MG63 (cell line): ENCODE measurements around the gene SERPINH1. TPM values are rescaled to one million over a fixed set of nuclear protein-coding genes. Genes with fewer than 3 reads are reported as not detected.
"Not testable (repeated sequence)": the region's sequence is repeated elsewhere in the genome, so short reads cannot be mapped to it uniquely, and the experiment has no call there.

Experiments
- DNase-seq: peaks from one replicate; pipeline ENCODE4 v3.0.0-alpha.2; 2020
- H3K27me3 ChIP-seq: fragments of 250-450 bp; sonication (Bioruptor Pico); 2 replicates; pipeline ENCODE4 v1.5.1; 2020; ENCODE audit warnings: mild to moderate bottlenecking, moderate library complexity
- H3K36me3 ChIP-seq: fragments of 250-450 bp; sonication (Bioruptor Pico); 2 replicates; pipeline ENCODE4 v1.5.1; 2020; ENCODE audit warnings: mild to moderate bottlenecking, moderate library complexity
- H3K4me3 ChIP-seq: fragments of 250-450 bp; sonication (Bioruptor Pico); 2 replicates; pipeline ENCODE4 v1.5.1; 2020; ENCODE audit warnings: mild to moderate bottlenecking, moderate library complexity
- H3K9me3 ChIP-seq: fragments of 250-450 bp; sonication (Bioruptor Pico); 2 replicates; pipeline ENCODE4 v1.5.1; 2020; ENCODE audit warnings: mild to moderate bottlenecking, moderate library complexity
- total RNA-seq: library from RNA; depleted of rRNA; stranded (reverse); fragments of >200 nt; shearing (Covaris generic); gene quantifications from 2 replicates; pipeline ENCODE4 v1.2.3, GENCODE V29; 2014; ENCODE audit warnings: low replicate concordance

Gene SERPINH1
- total RNA-seq, 1 experiment from 2014 or later, result 1,275 TPM

GRCh38 chr11:75578977-75579376, 16.9 kb downstream of the SERPINH1 start:
- no peaks in the 10 kb centered on the region for H3K27me3 ChIP-seq
- peaks cover 8% of the 10 kb centered on the region for H3K36me3 ChIP-seq
- no peak for DNase-seq
- no peaks in the 10 kb centered on the region for H3K9me3 ChIP-seq
- no peak overlapping the region for H3K4me3 ChIP-seq

GRCh38 chr11:75579841-75580240, 17.8 kb downstream of the SERPINH1 start:
- no peak overlapping the region for H3K4me3 ChIP-seq
- H3K27me3 ChIP-seq, result no peaks in the 10 kb centered on the region
- H3K36me3 ChIP-seq, result peaks cover 3% of the 10 kb centered on the region
- no peak for DNase-seq
- no peaks in the 10 kb centered on the region for H3K9me3 ChIP-seq

DNA sequence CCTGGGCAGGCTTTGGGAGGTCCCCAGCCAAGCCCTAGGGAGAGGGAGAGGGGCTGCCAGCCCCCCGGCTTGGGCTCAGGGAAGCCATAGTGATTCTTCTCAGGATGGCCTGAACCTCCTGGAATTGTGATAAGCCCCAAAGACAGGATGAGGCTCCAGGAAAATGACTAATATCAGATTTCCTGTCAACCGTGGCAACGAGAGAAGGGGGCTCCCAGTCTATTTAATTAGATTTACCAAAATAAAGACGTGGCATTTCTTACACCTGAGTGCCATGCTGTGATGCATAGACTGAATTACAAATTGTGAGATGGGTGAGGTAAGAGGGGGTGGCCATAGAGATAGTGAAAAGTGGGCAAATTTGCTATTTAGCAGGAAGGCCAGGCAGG, 20.4 kb downstream of the SERPINH1 start:
- Histone ChIP-seq H3K4me3 (peak overlapping the region; percentile 82), H3K36me3 (peaks cover under 1% of the 10 kb centered on the region), H3K9me3 (no peaks in the 10 kb centered on the region), H3K27me3 (no peaks in the 10 kb centered on the region)
- no peak for DNase-seq

DNA sequence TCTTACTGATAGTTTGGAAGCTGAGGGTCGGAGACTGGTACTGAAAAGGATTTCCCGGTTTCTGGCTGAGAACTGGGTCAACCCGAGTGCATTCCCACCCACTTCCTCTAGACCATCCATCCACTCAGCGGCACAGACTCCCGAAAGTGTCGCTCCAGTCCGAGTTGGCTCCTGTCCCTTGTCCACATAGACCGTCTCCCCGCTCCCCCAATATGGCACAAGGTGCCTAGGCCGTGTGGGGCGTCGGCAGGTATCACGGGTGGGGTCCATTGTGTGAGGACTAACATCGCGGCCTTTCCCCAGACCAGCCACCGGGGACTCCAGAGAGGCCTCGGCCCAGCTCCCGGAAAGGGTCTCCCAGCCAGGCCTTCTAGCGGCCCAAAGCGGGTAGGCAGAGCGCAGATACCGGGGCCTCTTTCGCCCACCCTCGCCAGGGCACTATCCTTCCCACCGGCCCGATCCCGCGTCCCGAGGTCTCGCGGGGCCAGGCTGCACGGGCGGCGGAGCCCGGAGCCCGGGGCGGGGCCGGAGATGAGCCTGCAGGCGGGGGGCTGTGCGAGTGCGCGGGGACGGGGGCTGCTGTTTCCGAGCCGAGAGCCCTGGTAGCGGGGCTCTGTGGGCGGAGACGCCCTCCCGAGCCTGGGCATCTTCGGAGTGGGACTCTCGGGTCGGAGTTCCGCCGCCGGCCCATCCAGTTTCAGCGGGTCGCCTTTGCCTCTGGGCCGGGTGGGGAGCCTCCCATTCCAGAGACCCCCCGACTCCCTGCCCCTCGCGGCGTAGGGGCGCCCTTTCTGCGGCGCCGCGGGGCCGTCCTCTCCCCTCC, 21.1 kb downstream of the SERPINH1 start:
- Histone ChIP-seq H3K27me3 (no peaks in the 10 kb centered on the region), H3K4me3 (peak overlapping the region; percentile 82), H3K9me3 (no peaks in the 10 kb centered on the region), H3K36me3 (no peaks in the 10 kb centered on the region)
- DNase-seq, result peak; percentile 84

DNA sequence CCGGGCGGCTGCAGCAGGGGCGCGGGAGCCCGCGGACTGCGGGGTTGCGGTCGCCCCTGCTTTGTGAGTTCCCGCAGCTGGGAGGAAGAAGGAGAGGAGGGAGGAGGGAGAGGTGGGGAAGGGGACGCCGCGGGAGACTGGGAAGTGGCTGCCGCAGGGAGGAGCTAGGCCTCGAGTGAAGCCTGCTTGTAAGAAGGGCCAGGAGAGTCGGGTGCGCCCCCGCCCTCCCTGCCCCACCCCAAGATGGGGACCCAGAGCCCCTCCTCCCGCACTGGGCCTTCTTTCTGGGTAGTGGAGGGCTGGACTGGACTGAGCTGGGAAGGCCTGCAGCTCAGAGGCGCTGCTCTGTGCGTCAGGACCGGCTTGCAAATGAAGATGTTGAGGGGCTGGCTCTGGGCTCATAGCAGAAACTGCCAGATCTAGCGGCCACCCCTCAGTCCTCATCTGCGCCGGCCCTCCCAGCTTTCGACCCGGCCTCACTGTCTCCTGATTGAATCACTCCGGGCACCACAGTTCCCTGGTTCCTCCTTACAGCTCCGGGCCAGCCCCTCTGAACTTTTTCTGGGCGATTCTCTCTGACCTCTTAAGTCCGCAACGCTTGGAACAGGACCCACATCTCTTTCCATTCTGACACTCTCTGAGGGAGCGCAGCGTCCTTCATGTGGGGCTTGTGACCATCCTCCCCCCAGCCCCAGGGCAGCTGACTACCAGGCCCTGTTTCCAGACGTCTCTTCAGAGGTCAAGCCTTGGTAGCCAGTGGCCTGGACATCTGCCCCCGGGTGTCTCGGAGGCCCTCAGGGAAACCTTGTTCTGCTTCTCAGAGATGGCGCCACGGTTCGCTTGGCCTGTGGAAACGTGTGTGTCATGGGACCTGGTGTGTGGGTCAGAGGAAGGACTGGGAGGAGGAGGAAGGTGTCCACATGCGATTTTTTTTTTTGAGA, 21.9 kb downstream of the SERPINH1 start:
- peak; percentile 64 for DNase-seq
- Histone ChIP-seq H3K4me3 (peak overlapping the region; percentile 82), H3K36me3 (no peaks in the 10 kb centered on the region), H3K27me3 (no peaks in the 10 kb centered on the region), H3K9me3 (no peaks in the 10 kb centered on the region)

DNA sequence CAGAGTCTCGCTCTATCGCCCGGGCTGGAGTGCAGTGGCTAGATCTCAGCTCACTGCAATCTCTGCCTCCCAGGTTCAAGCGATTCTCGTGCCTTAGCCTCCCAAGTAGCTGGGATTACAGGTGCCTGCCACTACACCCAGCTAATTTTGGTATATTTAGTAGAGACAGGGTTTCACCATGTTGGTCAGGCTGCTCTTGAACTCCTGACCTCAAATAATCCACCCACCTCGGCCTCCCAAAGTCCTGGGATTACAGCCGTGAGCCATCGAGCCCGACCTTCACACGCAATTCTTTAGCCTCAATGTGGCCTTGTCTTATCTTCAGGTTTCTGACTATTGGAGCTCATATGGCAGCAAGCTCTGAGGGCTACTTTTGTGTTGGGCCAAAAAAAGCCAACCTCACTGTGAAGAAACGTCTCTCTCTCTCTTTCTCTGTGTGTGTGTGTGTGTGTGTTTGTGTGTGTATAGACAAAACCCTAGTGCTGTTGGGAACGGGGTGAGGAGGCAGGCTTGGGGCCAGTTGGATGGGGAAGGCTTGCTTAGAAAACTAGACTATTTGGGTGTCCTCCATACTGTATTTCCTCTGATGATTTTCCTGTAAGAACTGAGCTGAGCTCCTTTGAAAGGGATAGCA, 22.7 kb downstream of the SERPINH1 start:
- not testable (repeated sequence) for DNase-seq, H3K9me3 ChIP-seq, H3K36me3 ChIP-seq, H3K27me3 ChIP-seq, H3K4me3 ChIP-seq

DNA sequence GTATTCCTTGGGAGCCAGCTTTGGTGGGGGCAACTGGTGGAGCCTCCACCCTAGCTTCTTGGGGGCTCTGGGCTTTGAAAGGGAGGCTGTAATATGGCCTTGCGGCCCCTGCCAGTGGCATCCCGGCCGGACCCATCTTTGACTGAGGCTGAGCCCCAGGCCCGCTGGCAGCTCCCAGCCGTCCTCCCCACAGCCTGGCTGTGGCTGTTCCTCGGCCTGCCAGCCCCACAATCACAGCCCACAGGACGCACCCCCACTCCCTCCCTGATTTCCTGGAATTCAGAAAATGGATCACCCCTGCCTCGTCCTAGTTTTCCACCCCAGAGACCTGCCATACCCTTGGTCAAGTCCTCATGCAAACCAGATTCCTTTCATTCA, 23.2 kb downstream of the SERPINH1 start:
- Histone ChIP-seq H3K9me3 (no peaks in the 10 kb centered on the region), H3K27me3 (no peaks in the 10 kb centered on the region), H3K4me3 (no peak overlapping the region), H3K36me3 (no peaks in the 10 kb centered on the region)
- no peak for DNase-seq

- Histone ChIP-seq H3K4me3 (no peak overlapping the region), H3K27me3 (no peaks in the 10 kb centered on the region), H3K9me3 (no peaks in the 10 kb centered on the region), H3K36me3 (no peaks in the 10 kb centered on the region)
- no peak for DNase-seq
Observed at GRCh38 chr11:75586395-75586794, 24.3 kb downstream of the SERPINH1 start.

GRCh38 chr11:75588051-75588481, 26.0 kb downstream of the SERPINH1 start:
- Histone ChIP-seq H3K27me3 (no peaks in the 10 kb centered on the region), H3K9me3 (no peaks in the 10 kb centered on the region), H3K4me3 (no peak overlapping the region), H3K36me3 (no peaks in the 10 kb centered on the region)
- no peak for DNase-seq

GRCh38 chr11:75589051-75589450, 27.0 kb downstream of the SERPINH1 start:
- Histone ChIP-seq H3K36me3 (no peaks in the 10 kb centered on the region), H3K4me3 (no peak overlapping the region), H3K9me3 (no peaks in the 10 kb centered on the region), H3K27me3 (no peaks in the 10 kb centered on the region)
- no peak for DNase-seq

GRCh38 chr11:75589933-75590332, 27.9 kb downstream of the SERPINH1 start:
- DNase-seq, result no peak
- H3K4me3 ChIP-seq, result no peak overlapping the region
- H3K36me3 ChIP-seq, result no peaks in the 10 kb centered on the region
- no peaks in the 10 kb centered on the region for H3K27me3 ChIP-seq
- H3K9me3 ChIP-seq, result no peaks in the 10 kb centered on the region

GRCh38 chr11:75591371-75591770, 29.3 kb downstream of the SERPINH1 start:
- Histone ChIP-seq H3K9me3 (no peaks in the 10 kb centered on the region), H3K36me3 (no peaks in the 10 kb centered on the region), H3K27me3 (no peaks in the 10 kb centered on the region), H3K4me3 (no peak overlapping the region)
- no peak for DNase-seq

GRCh38 chr11:75591966-75592365, 29.9 kb downstream of the SERPINH1 start:
- no peaks in the 10 kb centered on the region for H3K9me3 ChIP-seq
- no peak for DNase-seq

GRCh38 chr11:75592715-75593114, 30.7 kb downstream of the SERPINH1 start:
- Histone ChIP-seq H3K9me3 (no peaks in the 10 kb centered on the region), H3K36me3 (no peaks in the 10 kb centered on the region), H3K27me3 (no peaks in the 10 kb centered on the region), H3K4me3 (no peak overlapping the region)
- no peak for DNase-seq

More at GRCh38 chr11:75591966-75592365, 29.9 kb downstream of the SERPINH1 start:
- H3K4me3 ChIP-seq, result no peak overlapping the region
- no peaks in the 10 kb centered on the region for H3K27me3 ChIP-seq
- no peaks in the 10 kb centered on the region for H3K36me3 ChIP-seq

DNA sequence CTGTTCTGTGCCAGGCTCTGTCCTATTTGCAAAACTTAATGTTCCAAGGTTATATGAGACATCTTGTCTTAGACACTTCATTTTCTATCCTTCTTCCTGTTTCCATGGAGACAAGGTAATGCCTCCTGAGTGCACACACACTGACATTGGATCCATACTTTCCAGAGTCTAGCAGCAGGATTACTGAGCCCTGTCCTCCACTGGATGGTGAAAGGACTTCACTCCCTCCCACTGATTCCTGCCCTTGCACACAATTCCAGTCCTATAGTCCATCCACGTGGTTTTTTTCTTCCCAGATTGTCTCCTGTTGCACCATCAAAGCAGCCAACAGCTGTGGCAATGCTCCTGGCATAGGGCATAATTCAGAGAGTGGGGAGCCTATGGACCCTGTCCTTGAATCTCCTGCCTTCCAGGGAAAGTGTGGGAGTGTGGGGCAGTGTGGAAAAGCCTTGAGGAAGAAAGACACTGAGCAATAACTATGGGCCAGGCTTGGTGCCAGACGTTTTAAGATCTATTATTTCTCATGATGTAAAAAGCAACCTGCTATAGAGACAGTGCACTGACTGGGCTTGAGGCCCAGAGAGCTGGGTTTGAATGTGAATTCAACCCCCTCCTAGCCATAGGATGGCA, 31.3 kb downstream of the SERPINH1 start:
- Histone ChIP-seq H3K4me3 (no peak overlapping the region), H3K9me3 (no peaks in the 10 kb centered on the region), H3K36me3 (no peaks in the 10 kb centered on the region), H3K27me3 (no peaks in the 10 kb centered on the region)
- no peak for DNase-seq

- Histone ChIP-seq H3K4me3 (no peak overlapping the region), H3K27me3 (no peaks in the 10 kb centered on the region), H3K9me3 (no peaks in the 10 kb centered on the region), H3K36me3 (no peaks in the 10 kb centered on the region)
- no peak for DNase-seq
Observed at GRCh38 chr11:75594211-75594610, 32.2 kb downstream of the SERPINH1 start.

DNA sequence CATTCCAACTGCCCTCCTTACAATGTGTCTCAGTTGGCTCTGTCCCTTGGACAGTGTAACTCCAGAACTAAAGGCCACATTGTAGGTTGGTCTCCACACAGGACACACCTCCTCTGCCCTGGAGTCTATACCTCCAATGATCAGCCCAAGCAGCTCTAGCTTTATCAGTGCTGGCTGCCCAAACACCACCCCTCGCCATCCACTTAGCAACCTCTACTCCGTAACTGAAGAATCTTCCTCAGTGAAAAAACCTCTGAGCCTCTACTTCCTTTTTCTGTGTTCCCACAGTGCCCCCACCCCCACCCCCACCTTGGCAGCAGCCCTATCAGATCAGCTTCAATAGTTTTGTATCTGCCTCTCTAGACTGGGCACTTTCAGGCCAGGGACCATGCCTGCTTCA, 33.4 kb downstream of the SERPINH1 start:
- Histone ChIP-seq H3K27me3 (no peaks in the 10 kb centered on the region), H3K36me3 (no peaks in the 10 kb centered on the region), H3K4me3 (no peak overlapping the region), H3K9me3 (no peaks in the 10 kb centered on the region)
- DNase-seq, result no peak
